ENCODE data around the gene VAV1. TPM values are rescaled to one million over a fixed set of nuclear protein-coding genes. Genes with fewer than 3 reads are reported as not detected.

VAV1 gene
- total and polyA plus RNA-seq, 2 donors (not counting 3 experiments of a cell fraction or from before 2014, with no cell fraction given) = not detected

GRCh38 chr19:6733338-6734095 is 39.0 kb upstream of the VAV1 start:
- Histone ChIP-seq H3K9me1 (replicated peaks; ENCODE audit: control insufficient read depth, extremely low read depth, insufficient read depth, low read length) (no peaks in the 10 kb centered on the region), H3K4me1 (ENCODE audit: control insufficient read depth, extremely low read depth, insufficient read depth, low read length) (peaks cover 33% of the 10 kb centered on the region), H2AFZ (ENCODE audit: low read depth, low read length) (no peak overlapping the region), H3K9ac (replicated peaks; ENCODE audit: extremely low read depth, insufficient read depth, low read length) (peak overlapping the region; percentile 56), H4K20me1 (replicated peaks; ENCODE audit: control insufficient read depth, extremely low read depth, insufficient read depth, low read length) (no peaks in the 10 kb centered on the region), H3K36me3 (ENCODE audit: control insufficient read depth in 2 of 2, extremely low read depth in 1 of 2, insufficient read depth in 2 of 2, low read length in 2 of 2) (peaks cover 0 to 5% of the 10 kb centered on the region in 2 experiments), H3K79me2 (ENCODE audit: control insufficient read depth, insufficient read depth, low read length) (peaks cover 4% of the 10 kb centered on the region), H3K27me3 (ENCODE audit: control insufficient read depth in 2 of 2, insufficient read depth in 2 of 2, low read length in 2 of 2) (no peaks in the 10 kb centered on the region), H3K9me3 (replicated peaks; ENCODE audit: control insufficient read depth, insufficient read depth, low read length) (no peaks in the 10 kb centered on the region), H3K4me3 (replicated peaks in 1 of 3; ENCODE audit: insufficient read depth in 1 of 3, low read depth in 1 of 3, low read length in 3 of 3) (no peak overlapping the region), H3K27ac (ENCODE audit: insufficient read depth, low read depth, low read length) (peak overlapping the region; percentile 88), H3K4me2 (ENCODE audit: insufficient read depth, low read length) (no peak overlapping the region)
- ChIA-PET POLR2A (no interaction called here), CTCF (interaction anchor here (0.8 kb wide), 1 partner anchor 130 kb away, joined by 3 read pairs; no protein-coding TSS in a partner anchor)
- no peak for TF ChIP-seq MYC (IDR thresholded peaks at IDR 0.05; ENCODE audit: low read depth, low read length)
- peak in 1 of 2 donors; percentile 29 for TF ChIP-seq CTCF (IDR thresholded peaks at IDR 0.05; ENCODE audit: extremely low read depth in 1 of 2, insufficient read depth in 1 of 2, low read depth in 1 of 2, low read length in 2 of 2)
- dilution Hi-C loops (cut with MboI; ENCODE audit: extremely low pct_ligation_motif_present, low sequenced_read_pairs) (no loop called here), intact Hi-C loops (cut with micrococcal nuclease) (loop anchor here (10.0 kb wide), 2 partner anchors 59 to 309 kb away; partner anchors contain the start of genes KHSRP and TNFSF14)
- no TSS peak for BruUV-seq (replicated peaks)
- DNase-seq (ENCODE audit: low read depth, low spot score) = no peak
- FAIRE-seq = no peak

GRCh38 chr19:6734096-6734696 is 38.3 kb upstream of the VAV1 start:
- TF ChIP-seq POLR2AphosphoS5 (IDR thresholded peaks at IDR 0.05; ENCODE audit: insufficient read depth, low read depth, low read length) (peak; percentile 43), MYC (IDR thresholded peaks at IDR 0.05; ENCODE audit: low read depth, low read length) (no peak), GATA2 (IDR thresholded peaks at IDR 0.05; ENCODE audit: insufficient read depth, insufficient read length, low read depth, low read length) (no peak), POLR2A (IDR thresholded peaks at IDR 0.05; ENCODE audit: low read depth, low read length) (peak; percentile 24), JUN (IDR thresholded peaks at IDR 0.05; ENCODE audit: borderline replicate concordance, insufficient read depth, insufficient read length, low read depth) (no peak), FOS (IDR thresholded peaks at IDR 0.05; ENCODE audit: borderline replicate concordance, insufficient read depth, low read length) (no peak)
- Histone ChIP-seq H3K9me3 (replicated peaks; ENCODE audit: control insufficient read depth, insufficient read depth, low read length) (no peaks in the 10 kb centered on the region), H3K4me1 (ENCODE audit: control insufficient read depth, extremely low read depth, insufficient read depth, low read length) (peaks cover 40% of the 10 kb centered on the region), H3K4me2 (ENCODE audit: insufficient read depth, low read length) (no peak overlapping the region), H4K20me1 (replicated peaks; ENCODE audit: control insufficient read depth, extremely low read depth, insufficient read depth, low read length) (no peaks in the 10 kb centered on the region), H3K27ac (ENCODE audit: insufficient read depth, low read depth, low read length) (peak overlapping the region; percentile 88), H3K4me3 (replicated peaks in 1 of 3; ENCODE audit: insufficient read depth in 1 of 3, low read depth in 1 of 3, low read length in 3 of 3) (peak overlapping the region in 1 of 3 experiments; percentile 7), H3K36me3 (ENCODE audit: control insufficient read depth in 2 of 2, extremely low read depth in 1 of 2, insufficient read depth in 2 of 2, low read length in 2 of 2) (peaks cover 0 to 5% of the 10 kb centered on the region in 2 experiments), H3K79me2 (ENCODE audit: control insufficient read depth, insufficient read depth, low read length) (peaks cover 4% of the 10 kb centered on the region), H3K27me3 (ENCODE audit: control insufficient read depth in 2 of 2, insufficient read depth in 2 of 2, low read length in 2 of 2) (no peaks in the 10 kb centered on the region), H2AFZ (ENCODE audit: low read depth, low read length) (no peak overlapping the region), H3K9ac (replicated peaks; ENCODE audit: extremely low read depth, insufficient read depth, low read length) (peak overlapping the region; percentile 56), H3K9me1 (replicated peaks; ENCODE audit: control insufficient read depth, extremely low read depth, insufficient read depth, low read length) (no peaks in the 10 kb centered on the region)
- FAIRE-seq (no peak), DNase-seq (ENCODE audit: low read depth, low spot score) (peak; percentile 41)
- ChIA-PET CTCF (no interaction called here), POLR2A (no interaction called here)
- intact Hi-C loops (cut with micrococcal nuclease) = loop anchor here (10.0 kb wide), 2 partner anchors 59 to 309 kb away; partner anchors contain the start of genes KHSRP and TNFSF14
- BruUV-seq (replicated peaks) = no TSS peak
- dilution Hi-C loops (cut with MboI; ENCODE audit: extremely low pct_ligation_motif_present, low sequenced_read_pairs) = no loop called here
